ENCODE data around the gene KANK2.

DNA sequence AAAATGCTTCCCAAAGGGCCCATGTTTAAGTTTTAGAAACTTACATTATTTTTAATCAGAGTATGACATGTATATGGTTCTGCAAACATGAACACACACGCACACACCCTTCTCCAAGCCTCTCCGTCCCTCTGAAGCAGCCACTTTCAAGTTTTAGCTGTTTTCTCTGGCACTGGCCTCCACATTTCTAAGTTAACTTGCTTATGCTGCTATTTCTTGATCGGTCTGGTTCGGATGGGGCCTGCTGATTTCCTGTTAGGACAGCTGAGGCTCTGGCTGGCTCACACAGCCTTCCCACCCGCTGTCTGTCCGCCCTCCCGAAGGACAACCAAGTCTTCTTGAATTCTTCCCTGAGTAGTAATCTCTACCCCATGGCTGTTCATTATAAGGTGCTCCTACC lies 46.2 kb downstream of the KANK2 start:
- no peak for TF ChIP-seq POLR2A (IDR thresholded peaks at IDR 0.05)
- TF ChIP-seq, protein P1, sequence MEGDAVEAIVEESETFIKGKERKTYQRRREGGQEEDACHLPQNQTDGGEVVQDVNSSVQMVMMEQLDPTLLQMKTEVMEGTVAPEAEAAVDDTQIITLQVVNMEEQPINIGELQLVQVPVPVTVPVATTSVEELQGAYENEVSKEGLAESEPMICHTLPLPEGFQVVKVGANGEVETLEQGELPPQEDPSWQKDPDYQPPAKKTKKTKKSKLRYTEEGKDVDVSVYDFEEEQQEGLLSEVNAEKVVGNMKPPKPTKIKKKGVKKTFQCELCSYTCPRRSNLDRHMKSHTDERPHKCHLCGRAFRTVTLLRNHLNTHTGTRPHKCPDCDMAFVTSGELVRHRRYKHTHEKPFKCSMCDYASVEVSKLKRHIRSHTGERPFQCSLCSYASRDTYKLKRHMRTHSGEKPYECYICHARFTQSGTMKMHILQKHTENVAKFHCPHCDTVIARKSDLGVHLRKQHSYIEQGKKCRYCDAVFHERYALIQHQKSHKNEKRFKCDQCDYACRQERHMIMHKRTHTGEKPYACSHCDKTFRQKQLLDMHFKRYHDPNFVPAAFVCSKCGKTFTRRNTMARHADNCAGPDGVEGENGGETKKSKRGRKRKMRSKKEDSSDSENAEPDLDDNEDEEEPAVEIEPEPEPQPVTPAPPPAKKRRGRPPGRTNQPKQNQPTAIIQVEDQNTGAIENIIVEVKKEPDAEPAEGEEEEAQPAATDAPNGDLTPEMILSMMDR (IDR thresholded peaks at IDR 0.05), result no peak
- TF ChIP-seq POLR2AphosphoS5 (IDR thresholded peaks at IDR 0.05), result no peak
- no peak for TF ChIP-seq EP300 (IDR thresholded peaks at IDR 0.05)

All from suprapubic skin (tissue), 4 donors.